Bronchial epithelial cell (primary cell): Measurements from ENCODE around the gene CALHM2. TPM values are rescaled to one million over a fixed set of nuclear protein-coding genes. Genes with fewer than 3 reads are reported as not detected.

ENCODE experiments used
- DNase-seq: peaks from one replicate; pipeline ENCODE4 v3.0.0-alpha.2; 2010; ENCODE audit warnings: low read depth
- FAIRE-seq: peaks from 2 replicates; lab custom pipeline; 2011; peaks lifted over from hg19 to GRCh38; lab: Jason Lieb, UNC
- H3K27me3 ChIP-seq: 2 replicates; pipeline ENCODE4 v1.5.1; 2011; ENCODE audit warnings: low read length; ENCODE audit not compliant: control insufficient read depth, insufficient read depth
- H3K36me3 ChIP-seq: 2 replicates; pipeline ENCODE4 v1.5.1; 2011; ENCODE audit warnings: low read length; ENCODE audit not compliant: control insufficient read depth, insufficient read depth
- H3K4me3 ChIP-seq: 2 replicates; pipeline ENCODE4 v1.5.1; 2011; ENCODE audit warnings: mild to moderate bottlenecking, low read depth, low read length, control low read depth
- CTCF ChIP-seq: IDR thresholded peaks from 2 replicates; pipeline ENCODE4 v1.5.1; 2011; ENCODE audit warnings: mild to moderate bottlenecking, moderate library complexity, low read length, control low read depth, inconsistent platforms; ENCODE audit not compliant: insufficient read depth, severe bottlenecking
- total RNA-seq: library from RNA; depleted of rRNA; stranded (reverse); fragments of >200 nt; gene quantifications from 2 replicates; pipeline ENCODE4 v1.2.1, GENCODE V29; 2014

The CALHM2 gene
- total RNA-seq, 1 donor from 2014 or later, result 0.53 TPM

GRCh38 chr10:103457896-103458583 lies 5.9 kb upstream of the CALHM2 start:
- FAIRE-seq (no peak), DNase-seq (no peak)
- no peak overlapping the region for H3K4me3 ChIP-seq
- H3K36me3 ChIP-seq, result no peaks in the 10 kb centered on the region
- no peaks in the 10 kb centered on the region for H3K27me3 ChIP-seq
- no peak for TF ChIP-seq CTCF

- no peak for FAIRE-seq
These were observed 5.1 kb upstream of the CALHM2 start for GRCh38 chr10:103457176-103457712.

DNA sequence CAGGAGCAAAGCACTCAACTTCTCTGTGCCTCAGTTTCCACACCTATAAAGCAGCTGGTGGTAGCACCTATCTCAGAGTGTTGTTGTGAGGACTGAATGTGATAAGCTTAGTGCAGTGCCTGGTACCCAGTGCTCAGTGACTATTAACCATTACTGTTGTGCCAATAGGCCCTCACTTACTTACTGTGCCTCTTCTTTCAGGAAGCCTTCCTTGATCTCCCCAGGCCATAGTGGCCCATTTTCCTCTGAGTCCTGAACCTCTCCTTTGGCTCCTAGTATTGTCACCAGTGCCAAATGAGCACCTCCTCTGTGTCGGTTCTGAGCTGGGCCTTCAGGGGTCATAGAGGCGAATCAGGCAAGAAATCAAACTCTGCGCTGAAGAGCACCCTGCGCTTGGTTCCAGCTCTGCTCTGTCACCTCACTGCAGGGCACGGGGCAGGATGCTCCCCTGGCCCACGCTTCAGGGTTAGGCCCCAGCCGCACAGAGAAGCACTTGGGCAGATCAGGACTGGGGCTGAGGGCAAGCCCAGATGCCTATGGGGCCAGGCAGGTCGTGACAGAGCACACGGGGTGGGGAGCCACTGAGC lies 4.0 kb upstream of the CALHM2 start:
- Histone ChIP-seq H3K36me3 (no peaks in the 10 kb centered on the region), H3K4me3 (no peak overlapping the region), H3K27me3 (no peaks in the 10 kb centered on the region)
- no peak for TF ChIP-seq CTCF
- FAIRE-seq (no peak), DNase-seq (no peak)

More at GRCh38 chr10:103457176-103457712, 5.1 kb upstream of the CALHM2 start:
- DNase-seq, result no peak
- Histone ChIP-seq H3K36me3 (no peaks in the 10 kb centered on the region), H3K4me3 (no peak overlapping the region), H3K27me3 (no peaks in the 10 kb centered on the region)
- no peak for TF ChIP-seq CTCF

- FAIRE-seq (no peak), DNase-seq (no peak)
- no peaks in the 10 kb centered on the region for H3K27me3 ChIP-seq
- H3K4me3 ChIP-seq, result no peak overlapping the region
- no peak for TF ChIP-seq CTCF
- no peaks in the 10 kb centered on the region for H3K36me3 ChIP-seq
These were observed 3.1 kb upstream of the CALHM2 start for GRCh38 chr10:103455235-103455634.

GRCh38 chr10:103454026-103454425 lies 1.9 kb upstream of the CALHM2 start:
- no peak for TF ChIP-seq CTCF
- peak; percentile 77 for FAIRE-seq
- DNase-seq, result no peak
- no peaks in the 10 kb centered on the region for H3K27me3 ChIP-seq
- no peak overlapping the region for H3K4me3 ChIP-seq
- no peaks in the 10 kb centered on the region for H3K36me3 ChIP-seq
